Measurements from ENCODE around the gene ASIC4. TPM values are rescaled to one million over a fixed set of nuclear protein-coding genes. Genes with fewer than 3 reads are reported as not detected.

The ASIC4 gene
- total and polyA plus RNA-seq, 9 of the 15 experiments (the other 6 are each of a cell fraction or from before 2014, with no cell fraction given): 0.07 to 19.2 (median 4.8) TPM

GRCh38 chr2:219500135-219500534 lies 14.1 kb upstream of the ASIC4 start (continued):
- TF ChIP-seq ZBTB7A (IDR thresholded peaks at IDR 0.05; ENCODE audit: borderline replicate concordance, control insufficient read depth, low read depth, low read length): no peak
- TF ChIP-seq CBX2 (IDR thresholded peaks at IDR 0.05; ENCODE audit: insufficient read depth, low read length, poor library complexity, severe bottlenecking): no peak
- no peak for TF ChIP-seq SIX5 (IDR thresholded peaks at IDR 0.05; ENCODE audit: borderline replicate concordance in 1 of 2, insufficient read depth in 1 of 2, low read depth in 1 of 2, low read length in 2 of 2)
- TF ChIP-seq SIN3B (IDR thresholded peaks at IDR 0.05; ENCODE audit: low read depth): no peak
- TF ChIP-seq ZNF407 (IDR thresholded peaks at IDR 0.05; ENCODE audit: low read depth): no peak
- TF ChIP-seq PML (IDR thresholded peaks at IDR 0.05; ENCODE audit: low read length): no peak

All from K562 (cell line).